ENCODE data around the gene PRTFDC1.

The PRTFDC1 gene

GRCh38 chr10:24854256-24854655 lies 98.2 kb downstream of the PRTFDC1 start:
- no peak for TF ChIP-seq CTCF (IDR thresholded peaks at IDR 0.05; ENCODE audit: low read depth, low read length, missing control alignments)
- H3K4me3 ChIP-seq (ENCODE audit: low read depth, low read length): no peak overlapping the region
- DNase-seq (ENCODE audit: low read depth): no peak

- H3K4me3 ChIP-seq (ENCODE audit: low read depth, low read length): no peak overlapping the region
- no peak for TF ChIP-seq CTCF (IDR thresholded peaks at IDR 0.05; ENCODE audit: low read depth, low read length, missing control alignments)
- no peak for DNase-seq (ENCODE audit: low read depth)
Measured at GRCh38 chr10:24853661-24854060, 98.7 kb downstream of the PRTFDC1 start.

GRCh38 chr10:24851629-24852028 lies 100.8 kb downstream of the PRTFDC1 start:
- DNase-seq (ENCODE audit: low read depth): no peak
- TF ChIP-seq CTCF (IDR thresholded peaks at IDR 0.05; ENCODE audit: low read depth, low read length, missing control alignments): no peak

GRCh38 chr10:24850727-24851296 lies 101.6 kb downstream of the PRTFDC1 start:
- DNase-seq (ENCODE audit: low read depth): no peak
- TF ChIP-seq CTCF (IDR thresholded peaks at IDR 0.05; ENCODE audit: low read depth, low read length, missing control alignments): no peak
- no peak overlapping the region for H3K4me3 ChIP-seq (ENCODE audit: low read depth, low read length)

More at GRCh38 chr10:24851629-24852028, 100.8 kb downstream of the PRTFDC1 start:
- no peak overlapping the region for H3K4me3 ChIP-seq (ENCODE audit: low read depth, low read length)

- no peak for TF ChIP-seq CTCF (IDR thresholded peaks at IDR 0.05; ENCODE audit: low read depth, low read length, missing control alignments)
- no peak for DNase-seq (ENCODE audit: low read depth)
Measured at GRCh38 chr10:24849501-24850299, 102.7 kb downstream of the PRTFDC1 start.

GRCh38 chr10:24849051-24849450 lies 103.4 kb downstream of the PRTFDC1 start:
- TF ChIP-seq CTCF (IDR thresholded peaks at IDR 0.05; ENCODE audit: low read depth, low read length, missing control alignments): no peak
- no peak overlapping the region for H3K4me3 ChIP-seq (ENCODE audit: low read depth, low read length)
- no peak for DNase-seq (ENCODE audit: low read depth)

More at GRCh38 chr10:24849501-24850299, 102.7 kb downstream of the PRTFDC1 start:
- no peak overlapping the region for H3K4me3 ChIP-seq (ENCODE audit: low read depth, low read length)

Measured in GM12864 (cell line).